UCSD-AML1 (cell line): Measurements from ENCODE around the gene GARS1.
"Not testable (repeated sequence)": the region's sequence is repeated elsewhere in the genome, so short reads cannot be mapped to it uniquely, and the experiment has no call there.

Experiments used
- DNase-seq: peaks from one replicate; lab custom pipeline; 2025; ENCODE audit not compliant: unreplicated experiment; lab: John Stamatoyannopoulos, UW

The GARS1 gene

GRCh38 chr7:30594540-30595435 is at the start of gene GARS1:
Gene GARS1 (plus strand): TSS chr7:30594878. CDS start chr7:30594922, 44 bp downstream.
- peak; percentile 80 for DNase-seq

GRCh38 chr7:30545791-30546555 is 48.7 kb upstream of the GARS1 start:
- DNase-seq: no peak

GRCh38 chr7:30546596-30546995 is 48.1 kb upstream of the GARS1 start:
- DNase-seq: no peak

- peak; percentile 8 for DNase-seq
Observed at GRCh38 chr7:30548845-30549244, 45.8 kb upstream of the GARS1 start.

- DNase-seq: no peak
Observed at GRCh38 chr7:30549931-30550493, 44.7 kb upstream of the GARS1 start.

- no peak for DNase-seq
Observed at GRCh38 chr7:30552330-30552729, 42.3 kb upstream of the GARS1 start.

GRCh38 chr7:30553141-30553540 is 41.5 kb upstream of the GARS1 start:
- no peak for DNase-seq

- no peak for DNase-seq
Observed at GRCh38 chr7:30553546-30553945, 41.1 kb upstream of the GARS1 start.

GRCh38 chr7:30555525-30555924 is 39.2 kb upstream of the GARS1 start:
- no peak for DNase-seq

- no peak for DNase-seq
Observed at GRCh38 chr7:30556840-30557239, 37.8 kb upstream of the GARS1 start.

- DNase-seq: no peak
Observed at GRCh38 chr7:30557245-30557644, 37.4 kb upstream of the GARS1 start.

- DNase-seq: no peak
Observed at GRCh38 chr7:30559611-30560010, 35.1 kb upstream of the GARS1 start.

- no peak for DNase-seq
Observed at GRCh38 chr7:30561389-30561788, 33.3 kb upstream of the GARS1 start.

GRCh38 chr7:30562498-30562897 is 32.2 kb upstream of the GARS1 start:
- no peak for DNase-seq

- no peak for DNase-seq
Observed at GRCh38 chr7:30562909-30563308, 31.8 kb upstream of the GARS1 start.

GRCh38 chr7:30563326-30563942 is 31.2 kb upstream of the GARS1 start:
- DNase-seq: no peak

- DNase-seq: peak; percentile 66
Observed at GRCh38 chr7:30564243-30564892, 30.3 kb upstream of the GARS1 start.

GRCh38 chr7:30566596-30566995 is 28.1 kb upstream of the GARS1 start:
- no peak for DNase-seq

- DNase-seq: no peak
Observed at GRCh38 chr7:30567081-30567480, 27.6 kb upstream of the GARS1 start.

GRCh38 chr7:30570238-30570637 is 24.4 kb upstream of the GARS1 start:
- DNase-seq: not testable (repeated sequence)
